ENCODE data around the gene ARHGEF12. TPM values are rescaled to one million over a fixed set of nuclear protein-coding genes. Genes with fewer than 3 reads are reported as not detected.

ARHGEF12 gene
- polyA plus RNA-seq, 2 of the 4 experiments (the other 2 are of a cell fraction) = 16.7 to 27.2 TPM

- H3K4me2 ChIP-seq = no peak overlapping the region
- ChIA-PET CTCF (interaction anchor here (0.5 kb wide), 1 partner anchor 212 kb away, joined by 3 read pairs; no protein-coding TSS in a partner anchor), POLR2A (no interaction called here)
- no peak overlapping the region for H3K27ac ChIP-seq
- H3K4me1 ChIP-seq = no peaks in the 10 kb centered on the region
- FAIRE-seq = no peak
- no peak for DNase-seq (ENCODE audit: low read depth in 1 of 2, low spot score in 1 of 2)
- TF ChIP-seq MYC (IDR thresholded peaks at IDR 0.05; ENCODE audit: borderline replicate concordance, low read length) (no peak), ZSCAN20 (CRISPR knock-in tag; IDR thresholded peaks at IDR 0.05) (no peak), HOXA7 (CRISPR knock-in tag; IDR thresholded peaks at IDR 0.05) (no peak), NFE2L2 (conservative IDR thresholded peaks at IDR 0.05; ENCODE audit: low read length) (no peak), HOXB5 (CRISPR knock-in tag; IDR thresholded peaks at IDR 0.05) (no peak), ELK1 (IDR thresholded peaks at IDR 0.05; ENCODE audit: low read depth, low read length) (no peak), HOXB13 (CRISPR knock-in tag; IDR thresholded peaks at IDR 0.05; ENCODE audit: low read depth) (no peak), ZFP36 (IDR thresholded peaks at IDR 0.05; ENCODE audit: borderline replicate concordance, partially characterized antibody) (no peak), PHF8 (IDR thresholded peaks at IDR 0.05; ENCODE audit: borderline replicate concordance, low read depth) (no peak), GATA3 (IDR thresholded peaks at IDR 0.05; ENCODE audit: borderline replicate concordance) (no peak), USF2 (IDR thresholded peaks at IDR 0.05) (no peak), ZNF302 (CRISPR knock-in tag; IDR thresholded peaks at IDR 0.05) (no peak), POLR2AphosphoS2 (conservative IDR thresholded peaks at IDR 0.05; ENCODE audit: low read length) (no peak), ATOH8 (CRISPR knock-in tag; IDR thresholded peaks at IDR 0.05; ENCODE audit: low read depth) (no peak), NR3C1 (IDR thresholded peaks at IDR 0.05) (no peak), CBX2 (IDR thresholded peaks at IDR 0.05; ENCODE audit: borderline replicate concordance, low read depth) (no peak), ESRRA (IDR thresholded peaks at IDR 0.05; ENCODE audit: borderline replicate concordance, low read length) (no peak), CBX8 (IDR thresholded peaks at IDR 0.05) (no peak), HMGXB4 (CRISPR knock-in tag; IDR thresholded peaks at IDR 0.05; ENCODE audit: borderline replicate concordance) (no peak), KDM1A (IDR thresholded peaks at IDR 0.05; ENCODE audit: low read depth) (no peak)
- 90% methylated on average over 1 of the region's 1 CpG for WGBS (ENCODE audit: missing lambda C conversion rate)
- no peaks in the 10 kb centered on the region for H3K9me3 ChIP-seq
- H3K4me3 ChIP-seq = no peak overlapping the region
- ATAC-seq = no peak
Measured at GRCh38 chr11:120489799-120490198, 153.6 kb downstream of the ARHGEF12 start.

- TF ChIP-seq NR3C1 (IDR thresholded peaks at IDR 0.05) (no peak), ZSCAN20 (CRISPR knock-in tag; IDR thresholded peaks at IDR 0.05) (no peak), MAX (IDR thresholded peaks at IDR 0.05) (no peak), CHD2 (IDR thresholded peaks at IDR 0.05; ENCODE audit: low read length, partially characterized antibody) (no peak), RNF2 (IDR thresholded peaks at IDR 0.05; ENCODE audit: borderline replicate concordance, low read depth) (no peak), BCL3 (IDR thresholded peaks at IDR 0.05) (no peak)
Measured at GRCh38 chr11:120492486-120492885, 156.3 kb downstream of the ARHGEF12 start.

More at GRCh38 chr11:120492486-120492885, 156.3 kb downstream of the ARHGEF12 start:
- no peak for DNase-seq (ENCODE audit: low read depth in 1 of 2, low spot score in 1 of 2)
- Histone ChIP-seq H3K4me1 (no peaks in the 10 kb centered on the region), H3K27ac (no peak overlapping the region), H3K4me2 (no peak overlapping the region), H3K9me3 (no peaks in the 10 kb centered on the region), H3K4me3 (no peak overlapping the region)
- ChIA-PET CTCF (interaction anchor here (1.2 to 1.3 kb wide), 2 partner anchors 13 to 190 kb away, joined by 3 to 4 read pairs; no protein-coding TSS in a partner anchor), POLR2A (no interaction called here)
- FAIRE-seq = no peak
- 66% methylated on average over 3 of the region's 3 CpGs for WGBS (ENCODE audit: missing lambda C conversion rate)
- no peak for ATAC-seq
